IPS-18a (cell line): ENCODE data around the gene C10orf95.
"Not testable (repeated sequence)": the region's sequence is repeated elsewhere in the genome, so short reads cannot be mapped to it uniquely, and the experiment has no call there.

ENCODE experiments used
- H3K27ac ChIP-seq: one replicate; pipeline ENCODE4 v1.5.1; 2013; ENCODE audit warnings: low read length
- H3K27me3 ChIP-seq: one replicate; pipeline ENCODE4 v1.6.1; 2013; ENCODE audit warnings: mild to moderate bottlenecking, low read length; ENCODE audit not compliant: control insufficient read depth, insufficient read depth
- H3K36me3 ChIP-seq: one replicate; pipeline ENCODE4 v1.6.1; 2013; ENCODE audit warnings: low read depth, low read length; ENCODE audit not compliant: control insufficient read depth
- H3K4me1 ChIP-seq: one replicate; pipeline ENCODE4 v1.6.1; 2013; ENCODE audit warnings: low read depth, low read length; ENCODE audit not compliant: control insufficient read depth
- H3K4me3 ChIP-seq: one replicate; pipeline ENCODE4 v1.5.1; 2013; ENCODE audit warnings: low read length
- H3K9ac ChIP-seq: one replicate; pipeline ENCODE4 v1.6.1; 2013; ENCODE audit warnings: mild to moderate bottlenecking, low read length, moderate library complexity
- H3K9me3 ChIP-seq: one replicate; pipeline ENCODE4 v1.6.1; 2013; ENCODE audit warnings: low read depth, low read length; ENCODE audit not compliant: control insufficient read depth

The C10orf95 gene

GRCh38 chr10:102462512-102463054 lies 11.2 kb upstream of the C10orf95 start:
- peaks cover 26% of the 10 kb centered on the region for H3K4me1 ChIP-seq
- H3K4me3 ChIP-seq: peak overlapping the region; percentile 84

GRCh38 chr10:102461187-102462054 lies 10.1 kb upstream of the C10orf95 start:
- peaks cover 26% of the 10 kb centered on the region for H3K4me1 ChIP-seq
- peaks cover 18% of the 10 kb centered on the region for H3K27me3 ChIP-seq
- H3K9ac ChIP-seq: peak overlapping the region; percentile 64
- no peaks in the 10 kb centered on the region for H3K9me3 ChIP-seq
- H3K4me3 ChIP-seq: peak overlapping the region; percentile 84
- no peaks in the 10 kb centered on the region for H3K36me3 ChIP-seq
- H3K27ac ChIP-seq: peak overlapping the region; percentile 88

More at GRCh38 chr10:102462512-102463054, 11.2 kb upstream of the C10orf95 start:
- no peaks in the 10 kb centered on the region for H3K9me3 ChIP-seq
- peaks cover 18% of the 10 kb centered on the region for H3K27me3 ChIP-seq
- H3K9ac ChIP-seq: no peak overlapping the region
- no peak overlapping the region for H3K27ac ChIP-seq
- H3K36me3 ChIP-seq: no peaks in the 10 kb centered on the region

GRCh38 chr10:102460836-102461186 lies 9.5 kb upstream of the C10orf95 start:
- H3K36me3 ChIP-seq: no peaks in the 10 kb centered on the region
- peaks cover 30% of the 10 kb centered on the region for H3K4me1 ChIP-seq
- H3K4me3 ChIP-seq: peak overlapping the region; percentile 84
- no peaks in the 10 kb centered on the region for H3K9me3 ChIP-seq
- H3K9ac ChIP-seq: peak overlapping the region; percentile 64
- peak overlapping the region; percentile 88 for H3K27ac ChIP-seq
- H3K27me3 ChIP-seq: peaks cover 18% of the 10 kb centered on the region

GRCh38 chr10:102458656-102459055 lies 7.3 kb upstream of the C10orf95 start:
- peaks cover 46% of the 10 kb centered on the region for H3K4me1 ChIP-seq
- no peak overlapping the region for H3K9ac ChIP-seq
- H3K4me3 ChIP-seq: no peak overlapping the region
- H3K9me3 ChIP-seq: no peaks in the 10 kb centered on the region
- H3K27me3 ChIP-seq: peaks cover 17% of the 10 kb centered on the region
- no peak overlapping the region for H3K27ac ChIP-seq
- no peaks in the 10 kb centered on the region for H3K36me3 ChIP-seq

- Histone ChIP-seq H3K27me3 (peaks cover 8% of the 10 kb centered on the region), H3K27ac (no peak overlapping the region), H3K4me1 (peaks cover 42% of the 10 kb centered on the region), H3K9ac (no peak overlapping the region), H3K36me3 (peaks cover 2% of the 10 kb centered on the region), H3K4me3 (no peak overlapping the region), H3K9me3 (no peaks in the 10 kb centered on the region)
These were observed 6.3 kb upstream of the C10orf95 start for GRCh38 chr10:102457591-102458150.

GRCh38 chr10:102455893-102456471 lies 4.6 kb upstream of the C10orf95 start:
- Histone ChIP-seq H3K9me3 (no peaks in the 10 kb centered on the region), H3K27me3 (no peaks in the 10 kb centered on the region), H3K4me1 (peaks cover 29% of the 10 kb centered on the region), H3K36me3 (peaks cover 4% of the 10 kb centered on the region), H3K9ac (no peak overlapping the region), H3K4me3 (no peak overlapping the region), H3K27ac (peak overlapping the region; percentile 26)

GRCh38 chr10:102454662-102455487 lies 3.5 kb upstream of the C10orf95 start:
- not testable (repeated sequence) for H3K27ac ChIP-seq, H3K4me3 ChIP-seq, H3K9me3 ChIP-seq, H3K36me3 ChIP-seq, H3K27me3 ChIP-seq, H3K9ac ChIP-seq
- peaks cover 25% of the 10 kb centered on the region for H3K4me1 ChIP-seq

GRCh38 chr10:102453502-102453901 lies 2.2 kb upstream of the C10orf95 start:
- Histone ChIP-seq H3K27ac (no peak overlapping the region), H3K4me3 (no peak overlapping the region), H3K9ac (no peak overlapping the region), H3K4me1 (peaks cover 31% of the 10 kb centered on the region), H3K27me3 (no peaks in the 10 kb centered on the region), H3K9me3 (no peaks in the 10 kb centered on the region), H3K36me3 (peaks cover 4% of the 10 kb centered on the region)

- no peak overlapping the region for H3K27ac ChIP-seq
- H3K36me3 ChIP-seq: peaks cover 4% of the 10 kb centered on the region
- no peaks in the 10 kb centered on the region for H3K27me3 ChIP-seq
- peaks cover 31% of the 10 kb centered on the region for H3K4me1 ChIP-seq
- no peaks in the 10 kb centered on the region for H3K9me3 ChIP-seq
- H3K9ac ChIP-seq: no peak overlapping the region
- H3K4me3 ChIP-seq: no peak overlapping the region
These were observed 1.5 kb upstream of the C10orf95 start for GRCh38 chr10:102452672-102453340.

- H3K4me3 ChIP-seq: peak overlapping the region; percentile 88
- H3K36me3 ChIP-seq: peaks cover 4% of the 10 kb centered on the region
- H3K4me1 ChIP-seq: peaks cover 25% of the 10 kb centered on the region
- H3K27me3 ChIP-seq: no peaks in the 10 kb centered on the region
- no peaks in the 10 kb centered on the region for H3K9me3 ChIP-seq
- H3K27ac ChIP-seq: peak overlapping the region; percentile 60
- peak overlapping the region; percentile 79 for H3K9ac ChIP-seq
These were observed 804 bp downstream of the C10orf95 start for GRCh38 chr10:102450374-102451104.
